Measurements from ENCODE around the gene MAPK10. TPM values are rescaled to one million over a fixed set of nuclear protein-coding genes. Genes with fewer than 3 reads are reported as not detected.

MAPK10 gene
- polyA plus RNA-seq, 3 donors: 0.36 TPM; not detected in 2

GRCh38 chr4:85964298-85964697, 395.6 kb downstream of the MAPK10 start:
- peaks cover 4% of the 10 kb centered on the region in 2 donors for H3K36me3 Mint-ChIP-seq
- no peak overlapping the region for H3K9ac ChIP-seq (ENCODE audit: insufficient read depth, low read length, poor library complexity, severe bottlenecking)
- H3K27ac Mint-ChIP-seq: no peak overlapping the region
- no peak overlapping the region for H3K27ac ChIP-seq (ENCODE audit: low read depth in 1 of 2, low read length in 2 of 2)
- no peaks in the 10 kb centered on the region for H3K27me3 ChIP-seq (ENCODE audit: control insufficient read depth in 2 of 2, insufficient read depth in 2 of 2, low read length in 2 of 2)
- TF ChIP-seq CTCF (IDR thresholded peaks at IDR 0.05): no peak
- H3K4me2 ChIP-seq (replicated peaks; ENCODE audit: extremely low read depth, low read length, poor library complexity, severe bottlenecking): no peak overlapping the region
- H3K4me1 Mint-ChIP-seq: no peaks in the 10 kb centered on the region
- H3K27me3 Mint-ChIP-seq (ENCODE audit: low read depth in 3 of 3): peaks cover 0 to under 1% (median 0%) of the 10 kb centered on the region in 3 donors
- peaks cover 0 to 3% (median 0%) of the 10 kb centered on the region in 7 donors for H3K9me3 Mint-ChIP-seq
- H3K79me2 ChIP-seq (ENCODE audit: insufficient read depth, low read length): no peaks in the 10 kb centered on the region
- no peak overlapping the region for H3K4me3 ChIP-seq (replicated peaks in 1 of 3; ENCODE audit: low read depth in 2 of 3, low read length in 3 of 3)
- intact Hi-C loops (cut with micrococcal nuclease): no loop called here
- no peaks in the 10 kb centered on the region for H3K36me3 ChIP-seq (replicated peaks in 1 of 2; ENCODE audit: control insufficient read depth in 1 of 2, insufficient read depth in 2 of 2, low read length in 2 of 2)
- no peak overlapping the region for H2AFZ ChIP-seq (ENCODE audit: insufficient read depth, low read depth, low read length, poor library complexity, severe bottlenecking)
- no peaks in the 10 kb centered on the region for H3K9me3 ChIP-seq (replicated peaks in 1 of 2; ENCODE audit: control insufficient read depth in 1 of 2, insufficient read depth in 1 of 2, low read length in 2 of 2)
- no peaks in the 10 kb centered on the region for H3K4me1 ChIP-seq (ENCODE audit: control insufficient read depth in 1 of 2, insufficient read depth in 2 of 2, low read length in 2 of 2)
- DNase-seq: no peak
- no peak overlapping the region for H3K4me3 Mint-ChIP-seq
- H4K20me1 ChIP-seq (ENCODE audit: insufficient read depth, low read length): peaks cover 11% of the 10 kb centered on the region

GRCh38 chr4:85963231-85963630, 396.6 kb downstream of the MAPK10 start:
- DNase-seq: no peak
- no CpG with 5 or more reads among the region's 1 CpG for WGBS (ENCODE audit: insufficient coverage)
- Mint-ChIP-seq H3K27me3 (ENCODE audit: low read depth in 3 of 3) (peaks cover 0 to 2% (median 0%) of the 10 kb centered on the region in 3 donors), H3K4me1 (no peaks in the 10 kb centered on the region), H3K36me3 (peaks cover 4 to 6% of the 10 kb centered on the region in 2 donors), H3K9me3 (peaks cover 0 to 3% (median 0%) of the 10 kb centered on the region in 7 donors), H3K27ac (no peak overlapping the region), H3K4me3 (no peak overlapping the region)
- no peaks in the 10 kb centered on the region for H3K4me1 ChIP-seq (ENCODE audit: control insufficient read depth in 1 of 2, insufficient read depth in 2 of 2, low read length in 2 of 2)
- no peak for TF ChIP-seq CTCF (IDR thresholded peaks at IDR 0.05)
- H3K4me3 ChIP-seq (replicated peaks in 1 of 3; ENCODE audit: low read depth in 2 of 3, low read length in 3 of 3): no peak overlapping the region
- peaks cover 11% of the 10 kb centered on the region for H4K20me1 ChIP-seq (ENCODE audit: insufficient read depth, low read length)
- H3K27me3 ChIP-seq (ENCODE audit: control insufficient read depth in 2 of 2, insufficient read depth in 2 of 2, low read length in 2 of 2): no peaks in the 10 kb centered on the region
- no peak overlapping the region for H3K9ac ChIP-seq (ENCODE audit: insufficient read depth, low read length, poor library complexity, severe bottlenecking)
- H3K9me3 ChIP-seq (replicated peaks in 1 of 2; ENCODE audit: control insufficient read depth in 1 of 2, insufficient read depth in 1 of 2, low read length in 2 of 2): no peaks in the 10 kb centered on the region
- intact Hi-C loops (cut with micrococcal nuclease): no loop called here
- no peak overlapping the region for H3K4me2 ChIP-seq (replicated peaks; ENCODE audit: extremely low read depth, low read length, poor library complexity, severe bottlenecking)
- no peak overlapping the region for H2AFZ ChIP-seq (ENCODE audit: insufficient read depth, low read depth, low read length, poor library complexity, severe bottlenecking)
- no peaks in the 10 kb centered on the region for H3K79me2 ChIP-seq (ENCODE audit: insufficient read depth, low read length)
- H3K36me3 ChIP-seq (replicated peaks in 1 of 2; ENCODE audit: control insufficient read depth in 1 of 2, insufficient read depth in 2 of 2, low read length in 2 of 2): no peaks in the 10 kb centered on the region
- H3K27ac ChIP-seq (ENCODE audit: low read depth in 1 of 2, low read length in 2 of 2): no peak overlapping the region
